Measurements from ENCODE around the gene DCAF11.

The DCAF11 gene

DNA sequence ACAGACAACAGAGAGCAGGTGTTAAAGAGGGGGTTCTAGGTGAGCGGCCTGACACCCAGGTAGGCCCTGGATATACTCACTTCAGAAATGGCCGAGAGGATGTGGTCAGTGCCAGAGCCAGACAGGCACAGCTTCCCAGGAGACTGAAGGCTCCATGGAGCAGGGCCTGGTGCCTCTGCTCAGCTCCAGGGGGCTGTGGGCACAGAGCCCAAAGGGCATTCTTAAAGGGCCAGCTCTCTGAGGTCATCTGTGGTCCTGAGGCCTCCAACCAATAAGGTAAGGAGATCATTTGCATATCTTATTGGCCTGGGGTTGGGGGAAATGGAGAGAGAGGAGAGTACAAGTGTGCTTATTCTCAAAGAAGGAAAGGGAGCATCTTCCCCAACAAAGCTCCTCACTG is 30.1 kb upstream of the DCAF11 start:
- no peak for TF ChIP-seq CTCF (IDR thresholded peaks at IDR 0.05; ENCODE audit: low read depth, low read length)
- in situ Hi-C loops (cut with HindIII; ENCODE audit: low sequenced_read_pairs) = no loop called here
- no peak overlapping the region for H3K4me3 ChIP-seq (ENCODE audit: low read depth, low read length)
- no peak for DNase-seq (ENCODE audit: low read depth, low spot score)

DNA sequence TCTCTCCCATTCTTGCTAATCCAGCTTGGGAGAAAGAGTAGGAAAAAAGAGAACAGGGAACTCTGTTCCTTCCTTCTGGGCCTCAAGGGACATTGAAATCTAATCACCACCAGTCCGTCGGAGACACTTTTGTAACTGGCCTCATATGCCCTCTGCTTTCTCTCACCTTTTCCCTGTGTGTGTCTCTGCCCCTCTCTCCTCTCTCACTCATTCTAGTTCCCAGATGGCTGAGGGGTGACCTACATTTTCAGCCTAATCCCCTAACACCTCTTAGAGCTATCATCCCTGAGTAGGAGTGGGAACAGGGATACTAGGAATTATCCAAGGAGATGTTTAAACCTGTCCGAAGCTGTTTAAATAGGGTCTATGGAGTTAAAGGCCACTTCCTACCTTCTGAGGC is 29.4 kb upstream of the DCAF11 start:
- H3K4me3 ChIP-seq (ENCODE audit: low read depth, low read length) = no peak overlapping the region
- in situ Hi-C loops (cut with HindIII; ENCODE audit: low sequenced_read_pairs) = no loop called here
- no peak for TF ChIP-seq CTCF (IDR thresholded peaks at IDR 0.05; ENCODE audit: low read depth, low read length)
- no peak for DNase-seq (ENCODE audit: low read depth, low spot score)

DNA sequence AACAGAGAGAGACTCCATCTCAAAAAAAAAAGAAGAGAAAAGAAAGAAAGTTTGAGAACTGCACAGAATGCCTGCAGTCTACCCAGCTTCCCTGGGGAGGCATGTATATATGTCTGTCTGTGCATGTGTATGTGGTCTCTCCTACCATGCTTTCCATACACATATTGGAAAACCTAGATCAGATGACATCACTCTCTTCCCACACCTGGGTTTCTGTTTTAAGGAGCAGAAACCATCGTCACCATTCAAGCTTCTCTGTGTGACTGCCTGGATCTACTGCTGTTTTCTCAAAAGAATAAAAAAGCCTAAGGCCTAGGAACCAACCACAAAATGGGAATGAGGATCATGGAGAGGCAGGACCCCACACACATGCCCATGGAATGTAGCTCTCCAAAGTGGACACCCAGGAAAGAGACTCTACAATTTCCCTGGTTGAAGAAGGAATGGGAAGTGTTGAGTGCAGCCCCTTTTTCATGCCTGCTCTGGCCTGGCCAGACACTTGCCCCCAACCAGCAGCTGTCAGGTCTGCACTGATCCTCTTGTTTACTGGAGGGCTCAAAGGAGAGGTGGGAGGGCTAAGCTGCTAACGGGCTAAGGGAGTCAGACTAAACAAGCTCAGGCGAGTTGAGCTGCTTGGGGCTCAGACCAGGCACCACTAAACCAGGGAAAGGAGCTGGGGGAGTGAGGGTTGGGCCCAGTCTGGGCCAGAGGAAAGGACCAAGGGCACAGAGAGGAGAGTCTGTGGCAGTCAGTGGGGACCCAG is 28.2 kb upstream of the DCAF11 start:
- in situ Hi-C loops (cut with HindIII; ENCODE audit: low sequenced_read_pairs) = no loop called here
- H3K4me3 ChIP-seq (ENCODE audit: low read depth, low read length) = no peak overlapping the region
- DNase-seq (ENCODE audit: low read depth, low spot score) = no peak
- no peak for TF ChIP-seq CTCF (IDR thresholded peaks at IDR 0.05; ENCODE audit: low read depth, low read length)

GRCh38 chr14:24087004-24087403 is 27.6 kb upstream of the DCAF11 start:
- in situ Hi-C loops (cut with HindIII; ENCODE audit: low sequenced_read_pairs) = no loop called here
- TF ChIP-seq CTCF (IDR thresholded peaks at IDR 0.05; ENCODE audit: low read depth, low read length) = no peak
- no peak overlapping the region for H3K4me3 ChIP-seq (ENCODE audit: low read depth, low read length)
- DNase-seq (ENCODE audit: low read depth, low spot score) = no peak

DNA sequence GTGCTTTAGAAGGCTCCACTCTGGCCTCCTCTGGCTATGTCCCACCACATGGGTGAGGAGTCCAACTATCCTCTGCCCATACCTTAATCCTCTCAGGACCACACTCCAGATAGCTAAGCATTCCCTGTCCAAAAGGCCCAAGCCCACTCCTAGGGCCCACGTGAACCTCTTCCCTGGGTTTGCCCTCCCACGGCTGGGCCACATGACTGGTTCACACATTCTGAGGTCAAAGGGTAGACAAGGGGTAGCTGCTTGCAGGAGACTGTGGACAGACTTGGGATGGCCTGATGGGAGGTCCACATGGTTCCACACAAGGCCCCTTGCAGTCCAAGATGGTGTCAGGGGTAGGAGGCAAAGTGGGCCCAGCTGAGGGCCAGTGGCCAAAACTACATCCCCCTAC is 26.5 kb upstream of the DCAF11 start:
- no peak for TF ChIP-seq CTCF (IDR thresholded peaks at IDR 0.05; ENCODE audit: low read depth, low read length)
- DNase-seq (ENCODE audit: low read depth, low spot score) = no peak
- in situ Hi-C loops (cut with HindIII; ENCODE audit: low sequenced_read_pairs) = no loop called here
- no peak overlapping the region for H3K4me3 ChIP-seq (ENCODE audit: low read depth, low read length)

GRCh38 chr14:24089890-24090289 is 24.7 kb upstream of the DCAF11 start:
- in situ Hi-C loops (cut with HindIII; ENCODE audit: low sequenced_read_pairs) = no loop called here
- no peak for DNase-seq (ENCODE audit: low read depth, low spot score)
- TF ChIP-seq CTCF (IDR thresholded peaks at IDR 0.05; ENCODE audit: low read depth, low read length) = no peak
- H3K4me3 ChIP-seq (ENCODE audit: low read depth, low read length) = no peak overlapping the region

All from astrocyte of the spinal cord (primary cell).